Fibroblast of the conjunctiva (primary cell): Measurements from ENCODE around the gene ZFAND2B.

Experiments used
- DNase-seq: peaks from one replicate; pipeline ENCODE4 v3.0.0-alpha.2; 2010; ENCODE audit warnings: low read depth

ZFAND2B gene, protein sequence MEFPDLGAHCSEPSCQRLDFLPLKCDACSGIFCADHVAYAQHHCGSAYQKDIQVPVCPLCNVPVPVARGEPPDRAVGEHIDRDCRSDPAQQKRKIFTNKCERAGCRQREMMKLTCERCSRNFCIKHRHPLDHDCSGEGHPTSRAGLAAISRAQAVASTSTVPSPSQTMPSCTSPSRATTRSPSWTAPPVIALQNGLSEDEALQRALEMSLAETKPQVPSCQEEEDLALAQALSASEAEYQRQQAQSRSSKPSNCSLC

DNA sequence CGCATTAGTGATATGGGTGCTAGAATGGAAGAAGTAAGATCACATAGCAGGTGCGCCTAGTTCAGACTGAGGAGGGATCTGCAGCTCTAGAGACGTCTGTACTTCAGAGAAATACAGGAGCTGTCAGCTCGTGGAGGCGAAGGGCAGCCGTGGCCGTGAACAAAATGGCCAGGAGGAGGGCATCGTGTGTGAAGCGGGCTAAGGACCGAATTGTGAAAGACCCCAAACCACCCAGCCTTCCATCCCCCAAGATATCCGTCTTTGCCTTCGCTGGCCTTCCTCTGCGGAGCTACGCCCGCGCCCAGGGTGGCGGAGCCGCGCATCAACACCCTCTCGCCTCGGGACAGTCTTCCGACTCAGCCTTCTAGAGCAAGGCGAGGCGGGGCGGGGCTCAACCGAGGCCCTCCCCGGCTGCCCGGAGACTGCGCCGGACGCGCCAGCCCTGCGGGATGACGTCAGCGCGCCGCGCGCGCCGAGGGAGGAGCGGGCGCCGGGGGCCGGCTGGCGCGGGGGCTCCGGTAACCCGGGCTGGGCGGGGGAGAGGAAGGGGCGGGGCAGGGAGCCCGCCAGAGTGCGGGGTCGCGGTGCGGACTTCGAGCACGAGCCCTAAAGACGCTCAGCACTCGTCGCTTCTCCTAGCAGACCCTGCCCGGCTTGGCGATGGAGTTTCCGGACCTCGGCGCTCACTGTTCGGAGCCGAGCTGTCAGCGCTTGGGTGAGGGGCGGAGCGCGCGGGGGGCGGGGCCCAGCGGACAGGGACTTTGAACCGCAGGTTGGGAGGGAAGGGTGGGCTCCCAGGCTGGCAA lies at the start of gene ZFAND2B:
Gene ZFAND2B, plus strand, starts transcription at position 455 of the 806 bp plus-strand sequence. Its CDS starts 206 bp downstream, at position 661.
- peak; percentile 84 for DNase-seq

DNA sequence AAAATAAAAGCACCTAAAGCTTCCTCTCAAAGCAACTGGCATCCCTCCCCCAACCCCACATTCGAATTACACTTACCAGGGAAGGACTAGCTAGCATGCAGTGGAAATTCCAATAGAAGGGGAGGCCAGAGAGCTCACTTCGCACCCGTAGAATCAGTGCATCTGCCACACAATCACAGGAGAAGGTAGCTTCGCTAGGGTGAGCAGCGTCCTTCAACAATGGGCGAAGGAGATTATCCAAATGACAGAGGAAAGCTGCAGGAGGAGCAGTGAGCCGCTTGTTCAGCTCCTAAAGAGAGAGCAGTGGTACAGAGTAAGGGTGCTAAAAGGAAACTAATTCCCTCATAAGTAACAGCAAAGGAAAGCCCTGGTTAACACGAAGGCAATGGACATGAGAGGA lies 49.2 kb upstream of the ZFAND2B start:
- no peak for DNase-seq

DNA sequence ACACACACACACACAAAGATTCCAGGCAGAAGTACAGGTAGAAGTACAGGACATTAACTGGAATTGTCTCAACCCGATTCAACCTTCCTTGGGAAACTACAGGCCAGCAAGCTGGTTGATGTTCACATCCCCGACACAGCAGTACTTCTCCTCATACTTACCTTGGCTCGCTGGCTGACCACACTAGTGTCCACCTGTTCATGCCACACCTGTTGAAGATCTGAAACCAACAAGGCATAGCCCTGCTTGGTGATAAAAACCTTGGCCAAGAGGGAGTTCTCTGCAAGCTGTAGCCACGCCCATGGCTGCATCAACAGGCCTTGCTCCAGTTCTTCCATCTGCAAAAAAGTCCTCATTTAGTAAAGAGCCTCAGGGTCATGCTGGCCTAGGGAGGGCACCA lies 48.6 kb upstream of the ZFAND2B start:
- no peak for DNase-seq

GRCh38 chr2:219158586-219158985 lies 48.0 kb upstream of the ZFAND2B start:
- no peak for DNase-seq

DNA sequence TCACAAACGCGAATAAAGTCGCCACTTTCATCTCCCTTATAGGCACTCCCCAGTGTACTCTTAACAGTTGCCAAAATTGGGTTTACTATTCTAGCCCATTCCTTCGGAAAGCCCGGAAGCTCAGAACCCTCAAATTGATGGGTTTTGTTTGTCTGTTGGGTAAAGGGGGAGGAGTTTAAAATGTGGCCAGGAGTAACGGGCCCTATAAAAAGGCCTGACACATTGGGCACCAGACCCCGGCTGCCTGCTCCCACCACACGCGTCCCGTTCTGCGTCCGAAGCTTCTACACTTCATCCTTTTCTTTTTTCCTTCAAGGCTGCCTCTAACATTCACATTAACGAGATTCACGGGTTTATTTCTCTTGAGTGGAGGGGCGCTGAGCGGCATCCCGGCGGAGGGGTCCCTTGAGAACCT lies 46.8 kb upstream of the ZFAND2B start:
- no peak for DNase-seq

DNA sequence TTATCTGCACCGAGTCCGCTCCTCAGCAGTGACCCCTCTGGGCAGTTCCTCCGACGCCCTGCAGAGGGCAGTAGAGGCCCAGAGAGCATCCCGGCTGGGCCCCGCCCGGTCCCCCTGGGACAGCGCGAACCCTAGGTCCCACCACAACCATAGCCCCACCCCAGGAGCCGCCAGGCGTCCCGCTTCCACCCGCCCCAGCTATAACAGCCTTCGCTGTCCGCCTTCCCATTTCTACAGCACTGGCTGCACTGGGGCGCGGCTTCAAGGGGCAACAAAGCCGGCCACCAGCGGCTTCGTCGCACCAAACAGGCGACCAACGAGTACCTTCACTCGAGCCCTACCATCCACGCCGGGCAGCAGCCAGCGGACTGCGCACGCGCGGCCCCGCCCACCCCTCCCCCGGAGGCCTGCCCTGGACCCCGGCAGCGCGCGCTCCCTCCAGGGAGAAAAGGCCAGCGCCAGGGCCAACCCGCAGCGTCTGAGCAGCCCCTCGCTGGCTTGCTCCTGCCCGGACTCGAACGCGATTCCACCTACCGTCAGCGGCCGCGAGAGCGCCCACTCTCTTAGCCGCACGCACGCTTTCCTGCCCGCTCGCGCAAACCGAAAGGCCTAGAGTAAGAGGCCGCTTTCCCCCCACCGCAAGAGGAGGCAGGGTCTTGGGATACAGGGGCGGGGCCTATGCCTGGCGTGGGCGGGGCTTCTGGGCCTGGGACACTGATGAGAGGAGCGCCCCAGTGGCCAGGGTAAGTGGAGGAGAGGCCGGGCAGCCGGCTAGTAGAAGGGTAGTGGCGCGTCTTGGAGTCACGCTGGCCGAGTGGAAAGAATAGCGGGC lies 46.2 kb upstream of the ZFAND2B start, which contains the start of gene NHEJ1:
Gene NHEJ1, minus strand, starts transcription at position 630 of the 832 bp plus-strand sequence. CDS start 2,453 bp downstream, outside the sequence.
- DNase-seq = peak; percentile 89

DNA sequence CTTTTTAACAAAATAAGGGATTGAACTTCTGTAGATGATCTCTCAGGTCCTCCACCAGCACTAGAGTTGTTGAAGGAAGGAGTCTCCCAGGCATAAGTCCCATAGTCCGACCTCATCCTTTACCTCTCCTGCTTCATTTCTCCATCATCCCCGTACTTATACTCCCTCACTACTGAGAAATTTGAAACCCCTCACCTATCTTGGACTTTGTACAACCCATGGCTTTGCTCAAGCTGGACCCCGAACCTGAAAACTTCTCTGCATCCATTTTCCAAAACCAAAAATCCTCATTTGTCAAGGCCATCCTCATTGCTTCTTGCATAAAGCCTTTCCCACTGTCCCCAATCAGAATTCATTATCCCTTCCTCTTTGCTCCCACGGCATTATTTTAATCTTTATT lies 45.5 kb upstream of the ZFAND2B start:
- DNase-seq = no peak

DNA sequence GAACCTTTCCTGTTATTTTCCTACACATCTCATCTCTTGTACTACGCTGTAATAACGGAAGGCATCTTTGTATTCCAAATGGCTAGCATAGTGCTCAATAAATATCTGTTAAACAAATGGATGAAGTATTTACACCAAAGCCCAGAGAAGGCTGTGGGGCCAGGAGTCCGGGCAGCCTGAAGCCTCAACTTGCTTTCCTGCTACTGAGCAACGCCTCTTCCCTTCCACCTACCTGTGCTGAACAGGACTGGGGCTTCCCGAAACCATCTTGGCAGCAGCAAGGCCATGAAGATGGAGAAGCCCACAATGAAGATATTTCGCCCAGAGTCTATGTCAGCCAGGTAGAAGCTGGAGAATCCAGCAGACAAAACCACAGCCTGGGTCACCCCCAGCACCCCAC lies 43.4 kb upstream of the ZFAND2B start:
- no peak for DNase-seq

GRCh38 chr2:219165058-219165911 lies 41.3 kb upstream of the ZFAND2B start:
- DNase-seq = no peak

- no peak for DNase-seq
Observed at GRCh38 chr2:219167997-219168396, 38.6 kb upstream of the ZFAND2B start.

DNA sequence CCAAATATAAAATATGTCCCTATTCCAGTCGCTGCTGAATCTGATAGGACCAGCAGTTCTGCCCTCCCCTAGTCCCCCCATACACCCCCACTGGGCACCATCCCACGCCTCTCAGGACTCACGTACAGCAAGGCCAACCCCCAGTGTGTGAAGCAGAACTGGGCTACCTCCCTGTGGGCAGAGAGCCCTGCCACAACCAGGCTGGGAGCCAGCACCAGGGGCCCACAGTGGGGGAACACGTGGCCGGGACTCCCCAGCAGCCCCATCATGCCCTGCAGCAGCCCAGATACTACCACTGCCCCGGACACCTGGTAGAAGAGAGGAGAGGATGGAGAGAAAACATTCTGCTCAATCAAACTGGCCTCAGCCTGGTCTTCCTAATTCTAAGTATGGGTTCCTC lies 38.1 kb upstream of the ZFAND2B start:
- no peak for DNase-seq

GRCh38 chr2:219168932-219169331 lies 37.6 kb upstream of the ZFAND2B start:
- no peak for DNase-seq

DNA sequence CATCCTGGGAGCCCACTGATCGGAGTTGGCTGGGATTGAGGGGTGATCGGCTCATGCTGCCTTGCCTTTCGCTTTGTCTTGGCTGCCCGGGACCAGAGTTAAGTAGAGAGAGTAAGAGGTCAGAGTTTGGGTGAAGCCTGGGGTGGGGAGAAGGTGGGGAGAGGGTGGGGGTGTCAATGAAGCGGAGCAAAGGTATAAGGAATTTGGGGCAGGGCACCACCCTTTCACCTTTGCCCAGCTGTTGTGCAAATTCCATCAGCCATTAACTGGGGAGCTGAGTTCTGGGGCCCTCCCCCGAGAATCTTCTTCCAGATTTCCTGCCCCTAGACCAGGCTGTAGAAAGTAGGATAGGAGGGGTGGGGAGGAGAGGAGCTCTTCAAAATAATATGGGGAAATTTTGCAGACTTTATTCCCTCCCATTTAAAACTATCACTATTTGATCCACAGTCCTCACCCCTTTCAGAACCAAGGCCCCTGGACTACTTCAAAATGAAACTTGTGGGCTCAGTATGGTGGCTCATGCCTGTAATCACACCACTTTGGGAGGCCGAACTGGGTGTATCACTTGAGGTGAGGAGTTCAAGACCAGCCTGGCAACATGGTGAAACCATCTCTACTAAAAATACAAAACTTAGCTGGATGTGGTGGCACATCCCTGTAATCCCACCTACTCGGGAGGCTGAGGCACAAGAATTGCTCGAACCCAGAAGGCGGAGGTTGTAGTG lies 36.5 kb upstream of the ZFAND2B start, which contains the start of gene SLC23A3:
Gene SLC23A3, minus strand, starts transcription at position 100 of the 725 bp plus-strand sequence. Its CDS starts 45 bp downstream, at position 55.
- DNase-seq = no peak

DNA sequence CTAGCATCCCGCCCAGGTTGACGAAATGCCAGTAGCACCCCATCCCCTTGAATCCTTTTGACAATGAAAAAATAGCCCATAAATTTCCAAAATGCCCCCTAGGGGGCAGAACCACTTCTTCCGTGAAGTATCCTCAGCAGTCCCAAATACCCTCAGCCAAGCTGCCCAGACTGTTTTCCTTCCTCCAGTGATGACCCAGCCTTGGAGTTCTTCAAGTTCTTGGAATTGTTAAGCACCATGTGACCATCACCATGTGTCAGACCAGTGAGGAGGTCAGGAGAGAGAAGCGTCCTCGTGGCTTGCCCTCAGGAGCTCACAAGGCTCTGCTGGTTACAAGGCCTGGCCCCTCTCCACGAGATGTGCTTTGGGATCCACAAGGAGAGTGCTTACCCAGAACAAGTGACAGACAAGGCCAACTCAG lies 35.3 kb upstream of the ZFAND2B start:
- peak; percentile 62 for DNase-seq

DNA sequence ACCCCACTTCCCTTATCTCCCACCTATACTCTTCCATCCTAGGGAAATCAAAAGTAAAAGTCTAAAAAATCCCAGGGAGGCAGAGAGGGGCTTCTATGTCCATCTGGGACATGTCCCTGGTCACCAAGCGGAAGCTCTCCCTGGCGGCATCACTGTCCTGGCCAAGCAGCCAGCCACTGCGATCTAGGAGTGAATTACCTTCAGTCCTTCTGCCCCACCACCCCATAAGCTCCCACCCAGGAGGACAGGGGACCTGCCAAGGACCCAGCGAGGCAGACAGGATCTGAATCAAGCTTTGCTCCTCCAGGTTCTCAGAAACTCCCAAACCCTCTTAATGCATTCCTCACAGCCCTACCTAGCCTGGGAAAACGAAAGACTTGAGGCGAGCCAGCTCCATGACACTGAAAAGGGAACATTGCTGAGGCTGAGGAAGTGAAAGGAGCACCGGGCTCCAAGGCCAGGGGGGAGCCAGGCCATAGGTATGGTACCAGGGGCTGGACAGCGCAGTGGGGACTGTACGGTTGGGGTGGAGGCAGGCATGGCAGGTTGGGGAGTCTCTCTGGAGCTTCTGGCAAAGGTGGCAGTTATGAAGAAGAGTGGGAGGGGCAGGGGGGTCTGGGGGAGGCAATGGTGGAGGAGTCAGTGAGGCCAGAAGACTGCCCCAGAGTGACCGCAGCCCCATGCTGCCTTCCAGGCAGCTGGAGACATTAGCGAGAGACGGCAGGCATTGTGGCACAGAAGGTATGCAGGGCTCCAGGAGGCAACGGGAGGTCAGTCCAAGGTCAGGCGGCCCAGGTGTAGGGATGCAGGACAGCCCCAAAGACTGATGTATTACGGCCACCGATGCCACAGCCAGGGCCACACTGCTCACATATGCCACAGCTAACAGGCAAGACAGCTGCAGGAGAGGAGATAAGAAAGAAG lies 34.1 kb upstream of the ZFAND2B start:
- no peak for DNase-seq

- DNase-seq = no peak
Observed at GRCh38 chr2:219173176-219173575, 33.4 kb upstream of the ZFAND2B start.

DNA sequence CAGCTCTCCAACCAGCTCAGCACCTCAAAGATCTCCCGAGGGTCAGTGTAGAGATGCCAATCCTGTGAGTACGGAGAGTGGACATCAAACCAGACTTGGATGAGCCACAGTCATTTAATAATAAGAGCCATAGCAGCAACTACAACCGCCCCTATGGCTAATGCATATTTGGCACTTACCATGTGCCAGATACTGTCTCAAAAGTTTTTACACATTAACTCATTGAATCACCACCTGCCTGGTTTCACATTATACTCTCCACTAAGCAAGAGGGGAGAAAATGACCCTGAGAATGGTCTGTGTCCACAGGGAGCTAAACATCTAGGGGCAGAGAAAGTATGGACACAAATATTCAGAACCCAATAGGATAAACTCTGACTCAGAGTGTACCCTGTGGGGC lies 32.4 kb upstream of the ZFAND2B start:
- no peak for DNase-seq

GRCh38 chr2:219174801-219175200 lies 31.8 kb upstream of the ZFAND2B start:
- no peak for DNase-seq

DNA sequence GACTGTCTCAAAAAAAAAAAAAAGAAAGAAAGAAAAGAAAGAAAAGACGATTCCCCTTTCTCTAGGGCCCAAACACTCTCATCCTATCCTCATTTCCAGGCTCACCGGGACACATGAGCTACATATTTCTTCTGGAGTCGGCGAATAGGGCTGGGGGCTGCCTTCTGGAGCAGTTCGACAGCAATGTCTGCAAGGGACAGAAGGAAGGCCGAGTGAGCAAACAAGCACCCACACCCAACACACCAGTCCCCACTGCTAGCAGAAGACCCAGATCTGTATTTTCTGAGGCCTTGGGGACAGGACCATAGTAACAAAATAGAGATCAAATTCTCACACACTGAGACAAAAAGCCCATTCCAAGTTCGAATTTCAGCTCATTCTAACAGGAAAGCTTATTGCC lies 31.1 kb upstream of the ZFAND2B start:
- DNase-seq = no peak
